Measurements from ENCODE around the gene TNS1.

Gene TNS1

GRCh38 chr2:217832115-217832514, 170.7 kb downstream of the TNS1 start:
- no peak for DNase-seq (ENCODE audit: low read depth)

- DNase-seq (ENCODE audit: low read depth): no peak
Observed at GRCh38 chr2:217831306-217831705, 171.5 kb downstream of the TNS1 start.

DNA sequence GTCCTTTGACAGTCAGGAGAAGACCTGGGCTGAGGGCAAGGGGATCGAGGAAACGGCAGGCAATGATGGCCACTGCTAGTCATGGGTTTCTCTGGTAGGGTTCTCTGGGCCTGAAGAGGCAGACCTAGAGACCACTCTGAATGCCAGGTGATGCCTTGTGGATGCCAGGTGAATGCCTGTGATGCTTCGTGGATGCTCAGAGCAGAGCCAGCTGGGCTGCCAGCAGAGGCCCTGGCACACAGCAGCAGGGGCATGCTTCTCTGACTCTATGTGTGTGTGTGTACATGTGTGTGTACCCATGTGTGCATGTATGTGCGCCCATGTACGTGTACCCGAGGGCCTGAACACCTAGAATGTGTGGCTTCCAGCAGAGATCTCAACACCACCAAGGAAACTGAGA, 172.0 kb downstream of the TNS1 start:
- DNase-seq (ENCODE audit: low read depth): no peak

DNA sequence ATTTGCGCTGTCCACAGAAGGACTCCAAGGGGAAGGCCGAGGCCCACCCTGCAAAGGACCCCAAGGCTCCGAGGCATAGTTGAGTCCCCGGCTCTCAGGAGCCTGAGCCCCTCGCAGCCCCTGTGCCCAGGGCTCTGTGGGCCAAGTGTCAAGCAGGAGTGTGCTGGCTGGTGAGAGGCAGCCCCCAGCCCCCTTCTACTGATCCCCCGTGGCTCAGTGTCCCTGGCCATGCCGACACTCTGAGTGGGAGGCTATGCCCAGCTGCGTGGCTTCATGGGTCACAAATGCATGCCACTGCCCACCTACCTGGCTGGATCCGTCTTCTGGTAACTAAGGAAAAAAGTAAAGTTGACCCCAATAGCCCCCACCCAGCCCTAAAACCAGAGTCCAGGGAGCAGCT, 172.7 kb downstream of the TNS1 start:
- DNase-seq (ENCODE audit: low read depth): no peak

DNA sequence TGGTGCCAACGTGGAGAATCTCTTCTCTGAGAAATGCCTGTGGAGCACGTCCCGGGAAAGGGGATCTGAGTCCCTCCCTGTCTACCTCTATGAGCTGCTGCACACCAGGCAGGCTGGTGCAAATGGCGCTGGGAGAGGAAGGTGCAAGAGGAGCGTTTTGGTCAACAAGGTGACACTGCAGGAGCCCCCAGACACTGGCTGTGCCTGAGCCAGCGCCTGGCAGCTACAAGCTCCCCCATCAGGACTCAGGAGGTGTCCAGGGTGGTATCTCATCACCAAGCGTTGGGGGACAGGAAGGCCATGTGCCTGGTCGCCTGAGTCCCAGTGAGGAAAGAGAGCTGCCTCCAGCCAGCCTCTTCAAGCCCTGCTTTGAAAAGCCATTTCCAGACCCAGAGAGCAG, 173.4 kb downstream of the TNS1 start:
- no peak for DNase-seq (ENCODE audit: low read depth)

DNA sequence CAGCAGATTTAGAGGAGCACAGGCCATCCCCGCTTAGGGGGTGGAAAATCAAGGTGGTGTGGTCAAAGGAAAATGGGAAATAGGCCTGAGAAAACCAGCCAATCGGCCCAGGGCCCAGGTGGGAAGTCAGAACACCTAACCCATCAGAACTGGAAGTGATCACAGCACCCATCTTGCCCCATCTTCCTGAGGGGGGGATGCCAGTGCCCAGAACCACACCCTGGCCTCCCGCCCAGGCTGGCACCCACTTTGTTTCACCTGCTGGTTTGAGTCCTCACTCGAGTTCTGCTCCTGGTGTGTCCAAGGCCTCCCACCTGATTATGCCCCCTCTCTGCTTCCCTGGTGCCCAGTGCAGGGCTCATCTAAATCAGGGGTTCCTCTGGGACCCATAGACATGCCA, 174.5 kb downstream of the TNS1 start:
- DNase-seq (ENCODE audit: low read depth): no peak

DNA sequence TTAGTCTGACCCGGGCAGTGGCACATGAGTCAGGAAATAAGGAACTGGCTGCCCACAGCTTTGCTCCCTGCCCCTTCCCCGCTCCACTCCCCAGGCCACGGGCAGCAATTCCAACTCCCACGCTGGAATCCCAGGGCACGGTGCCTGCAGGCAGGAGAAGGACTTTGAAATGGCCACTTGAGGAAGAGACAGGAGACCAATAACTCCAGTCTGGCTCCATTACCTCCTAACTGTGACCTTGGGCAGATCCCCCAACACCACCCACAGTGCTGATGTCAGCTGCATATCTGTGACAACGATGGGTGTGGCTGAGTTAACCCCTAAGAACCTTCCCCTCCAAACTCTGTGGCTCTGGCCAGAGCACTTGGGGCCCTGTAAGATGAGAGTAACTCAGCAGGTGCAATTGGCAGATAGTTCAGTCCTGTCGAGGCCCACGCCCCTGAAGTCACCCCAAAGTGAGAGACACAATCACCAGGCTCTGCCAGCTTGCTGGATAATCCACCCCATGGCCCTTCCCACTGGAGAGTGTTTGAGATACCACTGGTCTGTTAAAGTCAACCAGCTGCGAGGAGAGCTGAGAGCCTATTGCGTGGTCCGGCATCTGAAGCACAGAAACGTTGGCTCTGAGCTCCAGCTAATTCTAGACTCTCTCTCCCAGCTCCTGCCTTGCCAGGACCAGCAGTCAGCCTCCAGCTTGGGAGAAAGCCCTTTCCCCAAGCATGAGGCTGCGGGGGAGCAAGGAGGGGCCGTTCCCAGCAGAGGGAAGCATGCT, 175.2 kb downstream of the TNS1 start:
- DNase-seq (ENCODE audit: low read depth): no peak

DNA sequence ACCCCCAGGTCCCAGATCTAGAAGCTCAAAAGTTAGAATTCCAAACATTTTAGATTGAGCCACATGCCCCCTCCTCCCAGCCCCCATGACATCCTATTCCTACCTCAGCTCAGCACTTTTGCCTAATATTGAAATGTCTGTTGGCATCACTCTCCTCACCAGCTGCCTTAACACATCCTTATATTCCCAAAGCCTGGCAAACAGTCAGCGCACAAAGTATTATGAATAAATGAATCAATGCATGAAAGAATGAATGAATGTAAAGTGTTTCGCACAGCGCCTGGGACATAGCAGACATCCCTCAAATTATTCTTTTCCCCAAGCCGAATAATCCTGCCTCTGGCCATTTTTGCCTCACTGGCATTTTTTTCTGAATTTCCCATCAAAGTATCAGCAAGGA, 175.8 kb downstream of the TNS1 start:
- no peak for DNase-seq (ENCODE audit: low read depth)

DNA sequence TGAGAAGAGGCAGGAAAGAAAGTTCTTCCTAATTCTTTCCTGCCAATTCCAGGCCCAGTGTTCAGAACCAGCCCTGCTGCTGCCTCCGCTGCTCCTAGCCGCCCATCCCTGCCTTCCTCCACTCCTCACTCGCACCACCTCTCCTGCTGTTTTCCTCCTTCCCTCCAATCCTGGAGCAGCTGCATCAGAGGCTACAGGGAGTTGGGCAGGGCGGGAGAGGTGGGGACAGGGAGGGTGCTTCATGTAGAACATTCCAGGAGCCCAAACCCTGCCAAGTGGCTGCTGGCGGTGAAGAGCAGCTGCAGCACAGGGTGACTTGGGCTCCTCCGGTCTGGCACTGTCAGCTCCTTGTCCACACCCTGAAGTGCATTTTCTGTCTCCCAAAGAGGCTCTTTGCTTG, 176.3 kb downstream of the TNS1 start:
- DNase-seq (ENCODE audit: low read depth): no peak

DNA sequence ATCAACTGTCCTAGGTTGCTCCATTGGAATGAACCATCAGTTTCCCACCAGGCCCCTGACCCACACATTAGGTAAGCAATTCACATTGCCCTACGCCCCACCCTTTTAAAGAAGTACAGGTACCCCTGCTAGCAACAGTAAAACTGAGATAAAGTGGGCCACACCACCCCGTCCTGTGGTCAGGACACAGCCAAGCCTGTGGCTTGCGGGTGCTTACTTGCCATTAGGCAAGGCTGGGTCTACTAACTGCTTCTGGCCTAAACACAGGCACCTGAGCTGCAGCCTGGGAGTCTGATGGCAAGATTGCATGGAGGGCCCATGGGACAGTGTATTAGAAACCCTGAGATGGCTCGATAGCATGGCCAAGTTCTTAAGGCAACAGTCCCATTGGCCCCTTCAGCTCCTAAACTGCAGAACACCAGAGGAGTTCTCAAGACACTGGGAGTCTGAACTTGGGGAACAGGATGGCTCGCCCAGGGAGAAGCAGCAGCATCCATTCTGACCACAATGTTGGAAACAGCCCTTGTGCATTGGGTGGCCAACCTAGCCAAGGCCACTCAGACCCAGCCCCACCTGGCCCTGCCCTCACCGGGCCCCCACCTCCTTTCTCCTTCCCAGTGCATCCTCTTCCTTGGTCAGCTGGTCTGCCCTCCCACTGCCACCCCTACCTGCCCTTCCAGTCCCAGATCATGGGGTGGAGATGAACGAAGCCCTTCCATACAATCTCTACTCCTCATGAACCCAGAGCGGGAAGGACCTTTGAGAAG, 177.1 kb downstream of the TNS1 start:
- no peak for DNase-seq (ENCODE audit: low read depth)

DNA sequence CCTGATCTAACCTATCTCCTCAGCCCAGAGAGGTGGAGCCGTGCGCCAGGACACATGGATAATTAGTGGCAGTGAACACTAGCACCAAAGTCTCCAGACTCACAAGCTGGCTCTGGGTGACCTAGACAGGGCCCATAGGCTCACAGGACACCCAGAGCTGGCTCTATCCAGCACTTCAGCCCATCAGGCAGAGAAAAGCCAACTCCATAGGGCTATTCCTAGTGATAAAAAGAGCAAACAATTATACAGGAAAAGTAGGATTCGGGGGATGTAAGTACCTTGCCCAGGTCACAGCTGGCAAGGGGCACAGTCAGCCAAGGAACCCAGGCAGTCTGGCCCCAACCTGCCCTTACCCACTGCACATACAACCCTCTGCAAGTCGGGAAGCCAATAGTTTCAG, 178.6 kb downstream of the TNS1 start:
- DNase-seq (ENCODE audit: low read depth): no peak

DNA sequence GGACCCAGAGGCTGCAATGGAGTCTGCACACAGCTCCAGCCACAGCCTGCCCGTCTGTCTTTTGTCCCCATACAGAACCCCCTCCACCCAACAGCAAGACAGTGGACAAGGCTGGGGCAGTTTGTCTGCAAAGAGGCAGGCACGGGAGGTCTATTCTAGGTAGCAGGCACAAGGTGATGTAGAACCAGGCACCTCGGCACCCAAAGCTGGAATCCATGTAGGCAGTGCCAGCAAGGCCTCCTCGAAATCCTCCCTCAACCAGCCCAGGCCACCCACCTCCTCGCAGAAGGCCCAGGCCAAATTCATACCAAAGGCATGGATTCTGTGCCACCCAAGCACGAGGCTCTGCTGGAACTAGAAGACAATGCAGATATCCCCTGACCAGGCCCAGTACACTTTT, 179.2 kb downstream of the TNS1 start:
- no peak for DNase-seq (ENCODE audit: low read depth)

DNA sequence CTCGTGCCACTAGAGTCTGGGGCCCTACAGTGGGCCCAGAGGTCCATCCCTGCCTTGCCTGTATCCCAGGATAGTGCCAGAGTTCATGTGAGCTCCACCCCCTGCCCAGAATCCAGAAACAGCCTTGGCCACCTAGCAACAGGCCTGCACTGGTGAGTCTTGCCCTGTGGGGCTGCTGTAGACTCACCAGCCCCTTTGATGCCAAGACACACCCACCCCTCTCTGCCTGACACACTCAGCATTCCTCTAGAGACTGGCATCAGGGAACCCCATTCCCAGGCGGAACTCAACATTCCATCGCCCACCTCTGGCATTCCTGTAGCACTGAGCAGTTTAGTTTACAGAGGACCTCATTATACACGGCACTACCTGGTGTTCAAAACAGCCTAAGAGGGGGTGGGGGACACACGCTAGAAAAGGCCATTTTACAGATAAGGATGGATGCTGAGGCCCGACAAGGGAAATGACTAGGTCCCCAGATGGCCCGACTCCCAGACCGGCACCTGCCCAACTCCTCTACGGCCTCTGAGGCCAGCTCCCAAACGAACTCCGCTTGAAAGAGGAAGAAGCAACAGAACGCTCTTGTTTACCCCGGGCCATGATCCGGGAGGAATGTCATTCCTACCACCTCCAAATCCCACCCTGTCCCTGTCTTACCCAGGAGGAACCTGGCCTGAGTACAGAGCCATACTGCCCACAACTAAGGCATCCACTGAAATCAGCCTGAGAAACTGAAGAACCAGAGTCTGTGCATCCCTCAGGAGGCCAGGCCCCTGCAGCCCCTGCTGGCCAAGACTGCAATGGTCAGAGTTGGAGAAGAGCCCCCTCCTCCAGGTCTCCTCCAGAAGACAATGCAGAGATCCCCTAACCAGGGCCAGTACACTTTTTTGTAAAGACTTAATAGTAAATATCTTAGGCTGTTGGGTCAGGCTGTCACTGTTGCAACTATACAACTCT, 180.2 kb downstream of the TNS1 start:
- DNase-seq (ENCODE audit: low read depth): no peak

- no peak for DNase-seq (ENCODE audit: low read depth)
Observed at GRCh38 chr2:217821536-217822147, 181.2 kb downstream of the TNS1 start.

- DNase-seq (ENCODE audit: low read depth): no peak
Observed at GRCh38 chr2:217820904-217821303, 181.9 kb downstream of the TNS1 start.

- no peak for DNase-seq (ENCODE audit: low read depth)
Observed at GRCh38 chr2:217820091-217820819, 182.5 kb downstream of the TNS1 start.

GRCh38 chr2:217818293-217818850, 184.4 kb downstream of the TNS1 start:
- DNase-seq (ENCODE audit: low read depth): no peak

- DNase-seq (ENCODE audit: low read depth): no peak
Observed at GRCh38 chr2:217817466-217818292, 185.1 kb downstream of the TNS1 start.

DNA sequence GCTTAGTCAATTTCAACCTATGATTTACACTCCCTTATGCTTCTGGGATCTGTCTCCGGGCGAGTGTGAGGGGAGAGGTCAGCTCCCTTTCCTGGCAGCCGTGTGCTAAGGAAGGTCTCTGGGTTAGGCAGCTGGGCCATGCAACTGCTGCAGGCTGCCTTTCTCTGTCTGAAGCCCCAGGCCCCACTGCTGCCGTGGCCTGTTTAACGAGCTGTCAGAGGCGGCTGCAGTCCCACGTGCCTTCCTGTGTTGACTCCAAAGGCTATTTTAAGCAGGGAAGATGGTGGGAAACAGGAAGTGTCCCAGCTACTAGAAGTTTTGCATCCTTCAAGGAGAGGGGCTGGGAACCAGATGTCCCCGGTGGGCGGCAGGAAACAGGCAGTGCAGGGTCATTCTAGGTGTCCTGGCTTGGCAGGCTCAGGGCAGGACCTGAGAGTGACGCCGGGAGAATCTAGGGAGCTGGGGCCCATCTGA, 186.4 kb downstream of the TNS1 start:
- no peak for DNase-seq (ENCODE audit: low read depth)

DNA sequence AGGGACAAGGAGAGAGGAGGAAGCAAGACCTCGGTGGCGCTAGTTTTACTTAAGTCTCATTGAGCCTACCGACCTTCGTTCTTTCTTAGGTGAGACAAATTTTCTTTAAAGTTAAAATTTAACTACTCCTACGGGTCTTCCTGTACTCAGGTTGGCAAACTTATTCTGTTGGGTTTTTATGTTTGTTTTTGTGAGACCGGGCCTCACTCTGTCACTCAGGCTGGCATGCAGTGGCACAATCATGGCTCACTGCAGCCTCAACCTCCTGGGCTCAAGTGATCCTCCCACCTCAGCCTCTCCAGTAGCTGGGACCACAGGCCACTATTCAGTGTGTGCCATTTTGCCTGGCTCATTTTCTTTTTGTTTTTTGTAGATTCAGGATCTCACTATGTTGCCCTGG, 189.0 kb downstream of the TNS1 start:
- DNase-seq (ENCODE audit: low read depth): no peak

All from T follicular helper cell (primary cell).